ENCODE measurements around the gene MOV10L1. TPM values are rescaled to one million over a fixed set of nuclear protein-coding genes. Genes with fewer than 3 reads are reported as not detected.

The MOV10L1 gene
- total RNA-seq, 1 donor from 2014 or later, result 0.56 TPM

- Histone ChIP-seq H3K9me3 (peaks cover 12% of the 10 kb centered on the region), H3K27me3 (ENCODE audit: low read depth) (peaks cover 3% of the 10 kb centered on the region), H3K36me3 (no peaks in the 10 kb centered on the region), H3K4me1 (peaks cover 13% of the 10 kb centered on the region), H3K4me3 (no peak overlapping the region), H3K27ac (no peak overlapping the region)
- intact Hi-C loops (cut with DNase I), result no loop called here
- TF ChIP-seq, protein P1, sequence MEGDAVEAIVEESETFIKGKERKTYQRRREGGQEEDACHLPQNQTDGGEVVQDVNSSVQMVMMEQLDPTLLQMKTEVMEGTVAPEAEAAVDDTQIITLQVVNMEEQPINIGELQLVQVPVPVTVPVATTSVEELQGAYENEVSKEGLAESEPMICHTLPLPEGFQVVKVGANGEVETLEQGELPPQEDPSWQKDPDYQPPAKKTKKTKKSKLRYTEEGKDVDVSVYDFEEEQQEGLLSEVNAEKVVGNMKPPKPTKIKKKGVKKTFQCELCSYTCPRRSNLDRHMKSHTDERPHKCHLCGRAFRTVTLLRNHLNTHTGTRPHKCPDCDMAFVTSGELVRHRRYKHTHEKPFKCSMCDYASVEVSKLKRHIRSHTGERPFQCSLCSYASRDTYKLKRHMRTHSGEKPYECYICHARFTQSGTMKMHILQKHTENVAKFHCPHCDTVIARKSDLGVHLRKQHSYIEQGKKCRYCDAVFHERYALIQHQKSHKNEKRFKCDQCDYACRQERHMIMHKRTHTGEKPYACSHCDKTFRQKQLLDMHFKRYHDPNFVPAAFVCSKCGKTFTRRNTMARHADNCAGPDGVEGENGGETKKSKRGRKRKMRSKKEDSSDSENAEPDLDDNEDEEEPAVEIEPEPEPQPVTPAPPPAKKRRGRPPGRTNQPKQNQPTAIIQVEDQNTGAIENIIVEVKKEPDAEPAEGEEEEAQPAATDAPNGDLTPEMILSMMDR (IDR thresholded peaks at IDR 0.05), result no peak
- ATAC-seq, result no peak
- no peak for DNase-seq
These were observed 30.0 kb downstream of the MOV10L1 start for GRCh38 chr22:50119768-50120251.

DNA sequence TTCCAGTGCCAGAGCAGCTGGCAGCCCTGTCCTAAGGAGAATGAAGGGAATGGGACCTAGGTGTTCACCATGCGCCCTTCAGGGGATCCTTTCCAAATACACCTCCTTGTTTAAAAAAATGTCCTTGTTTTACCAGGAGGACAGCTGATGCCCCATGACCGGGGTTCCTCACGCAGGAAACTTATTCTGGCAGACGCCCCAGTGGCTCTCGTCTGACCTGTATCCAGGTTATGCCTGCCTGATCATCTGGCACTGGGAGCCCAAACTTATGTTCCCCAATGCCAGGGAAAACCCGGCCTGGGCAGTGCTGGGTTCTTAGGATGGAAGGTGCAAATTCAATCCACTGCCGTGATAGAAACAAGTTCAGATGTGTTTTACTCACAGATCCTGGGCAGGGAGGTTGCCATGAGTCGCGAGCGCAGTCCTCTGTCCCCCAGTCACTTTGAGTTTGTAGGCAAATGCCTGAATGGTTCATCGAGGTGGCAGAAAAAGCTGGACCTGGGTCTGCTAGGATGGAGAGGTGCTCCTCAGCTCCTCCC lies 31.5 kb downstream of the MOV10L1 start:
- no peak overlapping the region for H3K4me3 ChIP-seq
- intact Hi-C loops (cut with DNase I), result no loop called here
- no peak for ATAC-seq
- H3K36me3 ChIP-seq, result no peaks in the 10 kb centered on the region
- peaks cover 3% of the 10 kb centered on the region for H3K27me3 ChIP-seq (ENCODE audit: low read depth)
- H3K4me1 ChIP-seq, result peaks cover 11% of the 10 kb centered on the region
- peaks cover 12% of the 10 kb centered on the region for H3K9me3 ChIP-seq
- TF ChIP-seq, protein P1 (IDR thresholded peaks at IDR 0.05), result no peak
- DNase-seq, result no peak
- H3K27ac ChIP-seq, result no peak overlapping the region

- no peak for DNase-seq
- Histone ChIP-seq H3K27me3 (ENCODE audit: low read depth) (peaks cover 3% of the 10 kb centered on the region), H3K4me1 (peaks cover 11% of the 10 kb centered on the region), H3K36me3 (no peaks in the 10 kb centered on the region), H3K27ac (no peak overlapping the region), H3K4me3 (no peak overlapping the region), H3K9me3 (peaks cover 12% of the 10 kb centered on the region)
- ATAC-seq, result no peak
- intact Hi-C loops (cut with DNase I), result no loop called here
- TF ChIP-seq, protein P1 (IDR thresholded peaks at IDR 0.05), result no peak
These were observed 33.3 kb downstream of the MOV10L1 start for GRCh38 chr22:50123119-50123518.

GRCh38 chr22:50125029-50125428 lies 35.2 kb downstream of the MOV10L1 start:
- TF ChIP-seq, protein P1 (IDR thresholded peaks at IDR 0.05), result no peak
- H3K4me1 ChIP-seq, result no peaks in the 10 kb centered on the region
- no peaks in the 10 kb centered on the region for H3K27me3 ChIP-seq (ENCODE audit: low read depth)
- no peak overlapping the region for H3K4me3 ChIP-seq
- ATAC-seq (no peak), DNase-seq (no peak)
- H3K27ac ChIP-seq, result no peak overlapping the region
- H3K9me3 ChIP-seq, result peaks cover 12% of the 10 kb centered on the region
- no peaks in the 10 kb centered on the region for H3K36me3 ChIP-seq
- intact Hi-C loops (cut with DNase I), result no loop called here

- no peak overlapping the region for H3K27ac ChIP-seq
- H3K9me3 ChIP-seq, result no peaks in the 10 kb centered on the region
- no peak for DNase-seq
- TF ChIP-seq, protein P1 (IDR thresholded peaks at IDR 0.05), result no peak
- no peaks in the 10 kb centered on the region for H3K36me3 ChIP-seq
- intact Hi-C loops (cut with DNase I), result no loop called here
- no peaks in the 10 kb centered on the region for H3K4me1 ChIP-seq
- no peak for ATAC-seq
- H3K27me3 ChIP-seq (ENCODE audit: low read depth), result no peaks in the 10 kb centered on the region
- no peak overlapping the region for H3K4me3 ChIP-seq
These were observed 39.4 kb downstream of the MOV10L1 start for GRCh38 chr22:50129121-50129736.

Measured in lower lobe of right lung (tissue), 2 donors.